ENCODE measurements around the gene NAV2.

DNA sequence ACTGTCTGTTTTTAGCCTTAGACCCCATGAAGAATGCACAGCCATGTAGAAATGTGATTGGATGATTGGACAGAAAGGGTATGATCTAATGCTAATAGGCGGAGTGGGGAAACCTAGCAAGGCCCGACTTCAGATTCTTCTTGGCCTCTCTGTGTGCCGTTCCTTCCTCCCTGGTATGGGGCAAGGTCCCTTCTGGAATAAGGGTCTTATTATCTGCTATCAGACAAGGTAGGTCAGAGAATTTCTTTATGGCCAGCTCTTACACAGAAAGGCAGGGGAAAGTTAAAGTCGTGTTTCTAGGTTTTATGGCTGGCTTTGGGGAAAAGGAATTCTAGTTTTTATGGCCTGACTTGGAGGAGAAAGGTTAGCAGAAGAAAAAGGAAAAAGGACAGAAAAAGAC lies 417.0 kb downstream of the NAV2 start:
- TF ChIP-seq CTCF (conservative IDR thresholded peaks at IDR 0.05 in 1 of 2, IDR thresholded peaks at IDR 0.05 in 1 of 2; ENCODE audit: extremely low read depth in 1 of 2, insufficient read depth in 1 of 2, low read depth in 1 of 2, low read length in 2 of 2) (no peak), EZH2 (IDR thresholded peaks at IDR 0.05; ENCODE audit: borderline replicate concordance, low read length) (no peak)
